HEK293 (cell line): ENCODE results near the gene ZSWIM3.

Experiments
- GLI4 ChIP-seq: fragments of 450-650 bp; formaldehyde crosslinking; IDR thresholded peaks from 2 replicates; pipeline ENCODE4 v1.5.1; 2016; ENCODE audit warnings: missing biosample characterization, missing genetic modification characterization
- GLIS2 ChIP-seq: fragments of 450-650 bp; formaldehyde crosslinking; IDR thresholded peaks from 2 replicates; pipeline ENCODE4 v1.5.1; 2016; ENCODE audit warnings: missing biosample characterization, missing genetic modification characterization
- IKZF3 ChIP-seq: fragments of 450-650 bp; IDR thresholded peaks from 2 replicates; pipeline ENCODE4 v1.5.0; 2018; ENCODE audit warnings: missing biosample characterization, mild to moderate bottlenecking, missing genetic modification characterization, moderate library complexity
- KLF7 ChIP-seq: fragments of 450-650 bp; formaldehyde crosslinking; IDR thresholded peaks from 2 replicates; pipeline ENCODE4 v1.5.1; 2016; ENCODE audit warnings: missing biosample characterization, missing genetic modification characterization, borderline replicate concordance
- OVOL3 ChIP-seq: fragments of 450-650 bp; formaldehyde crosslinking; IDR thresholded peaks from 2 replicates; pipeline ENCODE4 v1.5.1; 2016; ENCODE audit warnings: missing biosample characterization, missing genetic modification characterization
- SALL2 ChIP-seq: fragments of 450-650 bp; formaldehyde crosslinking; IDR thresholded peaks from 2 replicates; pipeline ENCODE4 v1.5.0; 2017; ENCODE audit warnings: missing biosample characterization, mild to moderate bottlenecking, missing genetic modification characterization, borderline replicate concordance
- SCRT1 ChIP-seq: fragments of 450-650 bp; formaldehyde crosslinking; IDR thresholded peaks from 2 replicates; pipeline ENCODE4 v1.5.1; 2016; ENCODE audit warnings: missing biosample characterization, missing genetic modification characterization, borderline replicate concordance
- YY2 ChIP-seq: fragments of 450-650 bp; formaldehyde crosslinking; IDR thresholded peaks from 2 replicates; pipeline ENCODE4 v1.5.1; 2016; ENCODE audit warnings: missing biosample characterization, missing genetic modification characterization
- ZBTB17 ChIP-seq: fragments of 450-650 bp; formaldehyde crosslinking; IDR thresholded peaks from 2 replicates; pipeline ENCODE4 v1.5.1; 2016; ENCODE audit warnings: missing biosample characterization, missing genetic modification characterization
- ZBTB8A ChIP-seq: fragments of 450-650 bp; formaldehyde crosslinking; IDR thresholded peaks from 2 replicates; pipeline ENCODE4 v1.5.1; 2016; ENCODE audit warnings: missing biosample characterization, missing genetic modification characterization
- ZIC2 ChIP-seq: fragments of 450-650 bp; formaldehyde crosslinking; IDR thresholded peaks from 2 replicates; pipeline ENCODE4 v1.5.1; 2016; ENCODE audit warnings: missing biosample characterization, missing genetic modification characterization
- ZNF112 ChIP-seq: fragments of 450-650 bp; formaldehyde crosslinking; IDR thresholded peaks from 2 replicates; pipeline ENCODE4 v1.5.0; 2017; ENCODE audit warnings: missing biosample characterization, missing genetic modification characterization
- ZNF121 ChIP-seq: fragments of 450-650 bp; formaldehyde crosslinking; IDR thresholded peaks from 2 replicates; pipeline ENCODE4 v1.5.1; 2016; ENCODE audit warnings: missing biosample characterization, missing genetic modification characterization
- ZNF140 ChIP-seq: fragments of 450-650 bp; formaldehyde crosslinking; IDR thresholded peaks from 2 replicates; pipeline ENCODE4 v1.5.1; 2016; ENCODE audit warnings: missing biosample characterization, missing genetic modification characterization
- ZNF335 ChIP-seq: fragments of 450-650 bp; formaldehyde crosslinking; conservative IDR thresholded peaks from 2 replicates; pipeline ENCODE4 v1.5.1; 2016; ENCODE audit warnings: missing biosample characterization, missing genetic modification characterization
- ZNF391 ChIP-seq: fragments of 450-650 bp; formaldehyde crosslinking; IDR thresholded peaks from 2 replicates; pipeline ENCODE4 v1.5.1; 2016; ENCODE audit warnings: low read depth, missing biosample characterization, missing genetic modification characterization, borderline replicate concordance
- ZNF426 ChIP-seq: fragments of 450-650 bp; formaldehyde crosslinking; IDR thresholded peaks from 2 replicates; pipeline ENCODE4 v1.5.1; 2017; ENCODE audit warnings: missing biosample characterization, missing genetic modification characterization, mild to moderate bottlenecking, inconsistent platforms, moderate library complexity
- ZNF510 ChIP-seq: fragments of 450-650 bp; formaldehyde crosslinking; IDR thresholded peaks from 2 replicates; pipeline ENCODE4 v1.5.1; 2018; ENCODE audit warnings: mild to moderate bottlenecking, missing genetic modification characterization, missing biosample characterization; ENCODE audit not compliant: insufficient replicate concordance
- ZNF514 ChIP-seq: fragments of 450-650 bp; formaldehyde crosslinking; IDR thresholded peaks from 2 replicates; pipeline ENCODE4 v1.5.1; 2016; ENCODE audit warnings: missing biosample characterization, missing genetic modification characterization
- ZNF521 ChIP-seq: fragments of 450-650 bp; formaldehyde crosslinking; IDR thresholded peaks from 2 replicates; pipeline ENCODE4 v1.5.1; 2017; ENCODE audit warnings: missing biosample characterization, mild to moderate bottlenecking, missing genetic modification characterization
- ZNF549 ChIP-seq: fragments of 450-650 bp; IDR thresholded peaks from 2 replicates; pipeline ENCODE4 v1.5.1; 2018; ENCODE audit warnings: missing biosample characterization, missing genetic modification characterization, mild to moderate bottlenecking, inconsistent platforms, moderate library complexity
- ZNF555 ChIP-seq: fragments of 450-650 bp; formaldehyde crosslinking; conservative IDR thresholded peaks from 2 replicates; pipeline ENCODE4 v1.5.1; 2017; ENCODE audit warnings: missing biosample characterization, mild to moderate bottlenecking, missing genetic modification characterization, inconsistent platforms
- ZNF768 ChIP-seq: fragments of 450-650 bp; formaldehyde crosslinking; IDR thresholded peaks from 2 replicates; pipeline ENCODE4 v1.5.1; 2018; ENCODE audit warnings: missing biosample characterization, mild to moderate bottlenecking, missing genetic modification characterization
- TF ChIP-seq, protein P1 (sequence below): IDR thresholded peaks from 2 replicates; pipeline ENCODE4 v1.6.1; 2011; ENCODE audit warnings: mild to moderate bottlenecking, low read depth, low read length, borderline replicate concordance
- TF ChIP-seq, protein P2 (sequence below): fragments of 450-650 bp; formaldehyde crosslinking; IDR thresholded peaks from 2 replicates; pipeline ENCODE4 v1.5.1; 2016; ENCODE audit warnings: missing biosample characterization, missing genetic modification characterization
- TF ChIP-seq, protein P3 (sequence below): fragments of 450-650 bp; formaldehyde crosslinking; IDR thresholded peaks from 2 replicates; pipeline ENCODE4 v1.5.1; 2016; ENCODE audit warnings: missing biosample characterization, missing genetic modification characterization
- TF ChIP-seq, protein P4 (sequence below): fragments of 450-650 bp; formaldehyde crosslinking; IDR thresholded peaks from 2 replicates; pipeline ENCODE4; 2016; ENCODE audit warnings: missing biosample characterization, missing genetic modification characterization
- TF ChIP-seq, protein P5 (sequence below): fragments of 450-650 bp; formaldehyde crosslinking; IDR thresholded peaks from 2 replicates; pipeline ENCODE4 v1.5.1; 2017; ENCODE audit warnings: missing biosample characterization, missing genetic modification characterization
- TF ChIP-seq, protein P6 (sequence below): fragments of 450-650 bp; formaldehyde crosslinking; IDR thresholded peaks from 2 replicates; pipeline ENCODE4 v1.5.1; 2016; ENCODE audit warnings: missing biosample characterization, missing genetic modification characterization

ZSWIM3 gene

DNA sequence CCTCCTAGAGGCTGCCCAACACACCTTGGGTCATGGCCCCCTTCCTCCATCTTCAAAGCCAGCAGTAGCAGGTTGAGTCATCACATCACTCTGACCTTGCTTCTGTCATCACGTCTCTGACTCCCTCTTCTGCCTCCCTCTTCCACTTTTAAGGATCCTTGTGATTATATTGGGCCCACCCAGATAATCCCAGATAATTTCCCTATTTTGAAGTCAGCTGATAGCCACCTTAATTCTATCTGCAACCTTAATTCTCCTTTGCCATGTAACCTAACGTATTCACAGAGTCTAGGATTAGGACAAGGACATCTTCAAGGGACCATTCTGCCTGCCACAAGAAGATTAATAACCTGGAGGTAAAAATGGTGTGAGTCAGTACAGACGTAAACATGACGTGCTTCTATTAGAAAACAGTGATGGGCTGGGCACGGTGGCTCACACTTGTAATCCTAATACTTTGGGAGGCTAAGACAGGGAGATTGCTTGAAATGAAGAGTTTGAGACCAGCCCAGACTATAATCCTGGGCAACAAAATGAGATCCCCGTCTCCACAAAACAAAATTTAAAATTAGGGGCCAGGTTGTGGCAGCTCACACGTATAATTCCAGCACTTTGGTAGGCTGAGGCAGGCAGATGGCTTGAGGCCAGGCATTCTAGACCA lies 3.3 kb downstream of the ZSWIM3 start (continued):
- TF ChIP-seq SCRT1 (tag by site-specific recombination) (no peak), ZBTB17 (tag by site-specific recombination) (peak; percentile 55), ZBTB8A (tag by site-specific recombination) (no peak), GLIS2 (tag by site-specific recombination) (0 out of 2 replicates have a peak, but pooled peaks have one; percentile 18), ZNF514 (tag by site-specific recombination) (no peak), ZIC2 (tag by site-specific recombination) (no peak), ZNF112 (tag by site-specific recombination) (no peak), YY2 (tag by site-specific recombination) (no peak), ZNF335 (peak; percentile 40), ZNF521 (tag by site-specific recombination) (no peak), ZNF510 (no peak), IKZF3 (no peak), ZNF140 (tag by site-specific recombination) (no peak), ZNF555 (no peak), ZNF768 (tag by site-specific recombination) (no peak), KLF7 (no peak), SALL2 (tag by site-specific recombination) (no peak), ZNF391 (0 out of 2 replicates have a peak, but pooled peaks have one; percentile 11), OVOL3 (no peak), ZNF549 (tag by site-specific recombination) (no peak), ZNF426 (tag by site-specific recombination) (no peak), ZNF121 (no peak), GLI4 (tag by site-specific recombination) (no peak)
- TF ChIP-seq, protein P1, sequence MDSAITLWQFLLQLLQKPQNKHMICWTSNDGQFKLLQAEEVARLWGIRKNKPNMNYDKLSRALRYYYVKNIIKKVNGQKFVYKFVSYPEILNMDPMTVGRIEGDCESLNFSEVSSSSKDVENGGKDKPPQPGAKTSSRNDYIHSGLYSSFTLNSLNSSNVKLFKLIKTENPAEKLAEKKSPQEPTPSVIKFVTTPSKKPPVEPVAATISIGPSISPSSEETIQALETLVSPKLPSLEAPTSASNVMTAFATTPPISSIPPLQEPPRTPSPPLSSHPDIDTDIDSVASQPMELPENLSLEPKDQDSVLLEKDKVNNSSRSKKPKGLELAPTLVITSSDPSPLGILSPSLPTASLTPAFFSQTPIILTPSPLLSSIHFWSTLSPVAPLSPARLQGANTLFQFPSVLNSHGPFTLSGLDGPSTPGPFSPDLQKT = no peak
- TF ChIP-seq, protein P2, sequence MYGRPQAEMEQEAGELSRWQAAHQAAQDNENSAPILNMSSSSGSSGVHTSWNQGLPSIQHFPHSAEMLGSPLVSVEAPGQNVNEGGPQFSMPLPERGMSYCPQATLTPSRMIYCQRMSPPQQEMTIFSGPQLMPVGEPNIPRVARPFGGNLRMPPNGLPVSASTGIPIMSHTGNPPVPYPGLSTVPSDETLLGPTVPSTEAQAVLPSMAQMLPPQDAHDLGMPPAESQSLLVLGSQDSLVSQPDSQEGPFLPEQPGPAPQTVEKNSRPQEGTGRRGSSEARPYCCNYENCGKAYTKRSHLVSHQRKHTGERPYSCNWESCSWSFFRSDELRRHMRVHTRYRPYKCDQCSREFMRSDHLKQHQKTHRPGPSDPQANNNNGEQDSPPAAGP (tag by site-specific recombination) = peak; percentile 81
- TF ChIP-seq, protein P3, sequence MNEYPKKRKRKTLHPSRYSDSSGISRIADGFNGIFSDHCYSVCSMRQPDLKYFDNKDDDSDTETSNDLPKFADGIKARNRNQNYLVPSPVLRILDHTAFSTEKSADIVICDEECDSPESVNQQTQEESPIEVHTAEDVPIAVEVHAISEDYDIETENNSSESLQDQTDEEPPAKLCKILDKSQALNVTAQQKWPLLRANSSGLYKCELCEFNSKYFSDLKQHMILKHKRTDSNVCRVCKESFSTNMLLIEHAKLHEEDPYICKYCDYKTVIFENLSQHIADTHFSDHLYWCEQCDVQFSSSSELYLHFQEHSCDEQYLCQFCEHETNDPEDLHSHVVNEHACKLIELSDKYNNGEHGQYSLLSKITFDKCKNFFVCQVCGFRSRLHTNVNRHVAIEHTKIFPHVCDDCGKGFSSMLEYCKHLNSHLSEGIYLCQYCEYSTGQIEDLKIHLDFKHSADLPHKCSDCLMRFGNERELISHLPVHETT = peak; percentile 71
- TF ChIP-seq, protein P4, sequence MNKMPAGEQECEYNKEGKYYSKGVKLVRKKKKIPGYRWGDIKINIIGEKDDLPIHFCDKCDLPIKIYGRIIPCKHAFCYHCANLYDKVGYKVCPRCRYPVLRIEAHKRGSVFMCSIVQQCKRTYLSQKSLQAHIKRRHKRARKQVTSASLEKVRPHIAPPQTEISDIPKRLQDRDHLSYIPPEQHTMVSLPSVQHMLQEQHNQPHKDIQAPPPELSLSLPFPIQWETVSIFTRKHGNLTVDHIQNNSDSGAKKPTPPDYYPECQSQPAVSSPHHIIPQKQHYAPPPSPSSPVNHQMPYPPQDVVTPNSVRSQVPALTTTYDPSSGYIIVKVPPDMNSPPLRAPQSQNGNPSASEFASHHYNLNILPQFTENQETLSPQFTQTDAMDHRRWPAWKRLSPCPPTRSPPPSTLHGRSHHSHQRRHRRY = no peak
- TF ChIP-seq, protein P5, sequence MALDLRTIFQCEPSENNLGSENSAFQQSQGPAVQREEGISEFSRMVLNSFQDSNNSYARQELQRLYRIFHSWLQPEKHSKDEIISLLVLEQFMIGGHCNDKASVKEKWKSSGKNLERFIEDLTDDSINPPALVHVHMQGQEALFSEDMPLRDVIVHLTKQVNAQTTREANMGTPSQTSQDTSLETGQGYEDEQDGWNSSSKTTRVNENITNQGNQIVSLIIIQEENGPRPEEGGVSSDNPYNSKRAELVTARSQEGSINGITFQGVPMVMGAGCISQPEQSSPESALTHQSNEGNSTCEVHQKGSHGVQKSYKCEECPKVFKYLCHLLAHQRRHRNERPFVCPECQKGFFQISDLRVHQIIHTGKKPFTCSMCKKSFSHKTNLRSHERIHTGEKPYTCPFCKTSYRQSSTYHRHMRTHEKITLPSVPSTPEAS = no peak
- TF ChIP-seq, protein P6, sequence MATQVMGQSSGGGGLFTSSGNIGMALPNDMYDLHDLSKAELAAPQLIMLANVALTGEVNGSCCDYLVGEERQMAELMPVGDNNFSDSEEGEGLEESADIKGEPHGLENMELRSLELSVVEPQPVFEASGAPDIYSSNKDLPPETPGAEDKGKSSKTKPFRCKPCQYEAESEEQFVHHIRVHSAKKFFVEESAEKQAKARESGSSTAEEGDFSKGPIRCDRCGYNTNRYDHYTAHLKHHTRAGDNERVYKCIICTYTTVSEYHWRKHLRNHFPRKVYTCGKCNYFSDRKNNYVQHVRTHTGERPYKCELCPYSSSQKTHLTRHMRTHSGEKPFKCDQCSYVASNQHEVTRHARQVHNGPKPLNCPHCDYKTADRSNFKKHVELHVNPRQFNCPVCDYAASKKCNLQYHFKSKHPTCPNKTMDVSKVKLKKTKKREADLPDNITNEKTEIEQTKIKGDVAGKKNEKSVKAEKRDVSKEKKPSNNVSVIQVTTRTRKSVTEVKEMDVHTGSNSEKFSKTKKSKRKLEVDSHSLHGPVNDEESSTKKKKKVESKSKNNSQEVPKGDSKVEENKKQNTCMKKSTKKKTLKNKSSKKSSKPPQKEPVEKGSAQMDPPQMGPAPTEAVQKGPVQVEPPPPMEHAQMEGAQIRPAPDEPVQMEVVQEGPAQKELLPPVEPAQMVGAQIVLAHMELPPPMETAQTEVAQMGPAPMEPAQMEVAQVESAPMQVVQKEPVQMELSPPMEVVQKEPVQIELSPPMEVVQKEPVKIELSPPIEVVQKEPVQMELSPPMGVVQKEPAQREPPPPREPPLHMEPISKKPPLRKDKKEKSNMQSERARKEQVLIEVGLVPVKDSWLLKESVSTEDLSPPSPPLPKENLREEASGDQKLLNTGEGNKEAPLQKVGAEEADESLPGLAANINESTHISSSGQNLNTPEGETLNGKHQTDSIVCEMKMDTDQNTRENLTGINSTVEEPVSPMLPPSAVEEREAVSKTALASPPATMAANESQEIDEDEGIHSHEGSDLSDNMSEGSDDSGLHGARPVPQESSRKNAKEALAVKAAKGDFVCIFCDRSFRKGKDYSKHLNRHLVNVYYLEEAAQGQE (tag by site-specific recombination) = no peak
